Right ventricle myocardium inferior (tissue), 1 donor: Measurements from ENCODE around the gene HIGD1A. TPM values are rescaled to one million over a fixed set of nuclear protein-coding genes. Genes with fewer than 3 reads are reported as not detected.

Experiments
- ATAC-seq: fragments of 200-7000 bp; cut with Tn5 transposase; one replicate; pipeline ENCODE4 v1.9.1; 2020; ENCODE audit warnings: mild to moderate bottlenecking, moderate library complexity
- DNase-seq: peaks from one replicate; pipeline ENCODE4 v3.0.0; 2021; ENCODE audit errors: missing footprints
- intact Hi-C: fragments of 100-400 bp; cut with DNase I; formaldehyde crosslinking; loops from one replicate; pipeline ENCODE4 v1.11.0; 2022
- long read RNA-seq: library from polyadenylated mRNA; unstranded; transcript quantifications from one replicate; pipeline ENCODE4 v2.0.0, GENCODE V29; 2021
- total RNA-seq: library from RNA; stranded (reverse); fragmentation: NEBNext Ultra II Directional; extraction: Animal tissue kit (Norgen Biotek cat#: 25700); gene quantifications from one replicate; pipeline ENCODE4 v1.2.1, GENCODE V29; 2021
- donor health status: DM: no; HTN: yes; CAD: no; lungs with severe emphysema.

Gene HIGD1A
- total RNA-seq, result 335 TPM
- long read RNA-seq, transcript HIGD1A-205 (3 exons, 983 nt), result minor isoform, 5 of 251 reads
- long read RNA-seq, transcript HIGD1A-201 (4 exons, 1,373 nt), result major isoform, 241 of 251 reads
- long read RNA-seq, partial matches to known transcripts, result 3 of 251 reads
- long read RNA-seq, other reads (novel, unspliced or antisense), result 1 of 251 reads

DNA sequence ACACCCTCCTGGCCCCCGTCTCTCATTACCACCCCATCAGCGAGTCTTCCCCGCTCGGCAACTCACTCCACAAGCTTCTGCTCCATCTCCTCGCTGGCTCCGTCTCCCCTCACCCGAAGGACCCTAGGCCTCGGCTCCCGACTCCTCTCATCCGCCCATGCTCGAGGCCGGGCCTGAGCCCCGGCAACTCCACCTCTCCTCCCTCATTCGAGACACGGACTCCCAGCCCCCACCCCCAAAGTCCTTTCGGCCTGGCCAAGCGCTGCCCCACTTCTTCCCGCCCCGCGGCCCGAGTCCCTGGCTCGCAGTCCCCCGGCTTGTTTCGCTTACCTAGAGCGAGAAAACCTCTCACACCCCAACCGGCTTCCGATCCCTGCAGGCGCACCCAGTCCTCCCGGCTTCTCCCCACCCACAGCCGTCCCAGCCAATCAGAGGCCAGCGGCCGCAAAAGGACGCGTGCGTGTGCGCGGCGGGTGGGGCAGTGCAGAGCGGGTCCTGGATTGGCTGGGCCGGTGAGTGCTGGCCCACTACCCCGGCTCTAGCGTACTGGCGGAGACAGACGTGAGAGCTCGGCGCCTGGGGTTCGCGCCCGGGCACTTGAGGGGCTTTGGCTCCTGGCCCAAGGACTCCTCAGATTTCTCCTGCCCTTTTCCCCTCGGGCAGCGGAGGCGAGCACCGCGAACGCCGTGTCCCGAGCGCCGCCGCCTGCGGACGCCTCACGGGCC, at the start of gene HIGD1A:
HIGD1A (minus strand) TSS at position 385 of the 725 bp plus-strand sequence. CDS start 10,237 bp downstream, outside the sequence.
- peak; percentile 98 for DNase-seq
- intact Hi-C loops, result loop anchor here (1.0 kb wide), 1 partner anchor 31 kb away; the partner anchor contains the start of gene CCDC13
- peak; percentile 100 for ATAC-seq

DNA sequence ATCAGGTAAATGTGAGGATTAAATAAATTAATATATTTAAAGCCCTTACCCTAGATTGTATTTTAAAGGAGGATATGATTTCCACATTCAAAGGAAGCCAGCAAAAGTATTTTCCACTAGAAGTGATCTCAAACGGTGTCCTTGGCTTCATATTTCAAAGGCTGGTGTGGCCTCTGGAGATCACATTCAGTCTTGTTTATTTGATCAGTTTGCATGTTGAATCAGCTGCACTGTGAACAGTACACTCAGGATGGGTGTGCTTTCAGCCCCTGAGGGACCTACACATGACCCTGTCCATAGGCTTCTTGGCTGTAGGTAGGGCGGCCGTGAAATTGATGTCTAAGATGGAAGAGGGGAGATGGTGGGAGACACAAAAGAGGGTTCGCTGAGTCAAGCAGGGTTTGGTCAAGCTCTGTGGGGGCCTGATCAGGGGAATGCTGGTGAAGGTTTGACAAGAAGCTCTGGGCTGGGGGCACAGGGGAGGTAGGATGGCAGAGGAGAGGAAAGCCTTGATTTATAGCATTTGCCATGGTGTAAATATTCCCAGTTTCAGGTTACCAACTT, 49.5 kb upstream of the HIGD1A start:
- DNase-seq (no peak), ATAC-seq (no peak)
- intact Hi-C loops, result no loop called here

GRCh38 chr3:42853056-42853455, 48.8 kb upstream of the HIGD1A start:
- no peak for DNase-seq
- no peak for ATAC-seq
- intact Hi-C loops, result no loop called here

DNA sequence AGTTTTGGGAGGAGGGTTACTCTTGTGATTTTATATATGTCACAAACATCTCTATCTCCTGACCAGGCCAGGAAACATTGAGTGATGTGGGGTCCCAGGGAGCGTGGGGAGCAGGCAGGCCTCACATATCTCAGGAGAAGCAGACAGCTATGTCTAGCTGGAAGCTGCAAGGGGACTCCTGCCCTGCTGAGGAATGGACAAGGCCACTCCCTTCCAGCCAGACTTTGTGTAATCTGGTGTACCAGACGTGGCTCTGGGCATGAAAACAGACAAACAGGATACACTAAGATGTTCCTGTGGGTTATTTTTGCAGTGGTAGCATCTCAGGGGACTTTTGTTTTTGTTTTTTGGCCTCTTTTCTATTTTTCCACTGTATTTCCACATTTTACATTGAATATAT, 48.2 kb upstream of the HIGD1A start:
- no peak for ATAC-seq
- DNase-seq, result no peak
- intact Hi-C loops, result no loop called here

- intact Hi-C loops, result no loop called here
- no peak for ATAC-seq
- DNase-seq, result no peak
Observed at GRCh38 chr3:42851228-42851834, 47.0 kb upstream of the HIGD1A start.

DNA sequence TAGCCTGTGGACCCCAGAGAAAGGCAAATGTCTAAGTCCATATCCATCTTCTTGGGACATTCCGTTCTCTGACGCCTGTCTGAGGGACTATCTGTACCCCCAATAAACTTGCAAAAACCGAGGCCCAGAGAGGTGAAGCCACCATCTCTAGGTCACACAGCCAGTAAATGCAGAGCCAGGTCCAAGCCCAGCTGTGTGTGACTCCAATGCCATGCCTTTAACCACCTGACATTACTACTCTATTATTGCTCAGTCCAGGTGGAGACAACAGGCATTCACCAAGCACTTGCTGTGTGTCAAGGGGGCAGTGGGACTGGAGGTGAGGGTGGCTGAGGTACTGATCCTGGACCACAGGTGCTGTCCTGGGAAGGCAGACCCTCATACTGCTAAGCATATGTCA, 46.0 kb upstream of the HIGD1A start:
- DNase-seq (no peak), ATAC-seq (no peak)
- intact Hi-C loops, result no loop called here

GRCh38 chr3:42849017-42849416, 44.7 kb upstream of the HIGD1A start:
- ATAC-seq, result no peak
- intact Hi-C loops, result no loop called here

DNA sequence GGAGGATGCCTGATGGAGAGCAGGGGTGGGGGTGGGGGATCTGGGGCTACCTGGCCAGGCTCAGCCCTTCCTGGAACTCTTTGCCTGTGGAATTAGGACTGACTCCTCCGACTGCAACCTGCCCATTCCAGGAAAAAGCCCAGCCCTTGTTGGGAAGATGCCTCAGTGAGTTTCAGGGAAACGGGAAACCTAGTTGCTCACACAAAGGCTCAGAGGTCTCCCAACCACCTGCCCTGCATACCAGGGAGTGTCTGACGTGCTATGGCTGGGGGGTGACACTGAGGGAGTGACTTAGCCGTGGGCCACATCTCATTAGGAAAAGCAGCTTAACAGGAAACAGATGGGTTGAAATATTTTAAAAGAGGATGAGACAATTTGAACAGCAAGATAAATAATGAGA, 43.4 kb upstream of the HIGD1A start:
- DNase-seq, result no peak
- intact Hi-C loops, result no loop called here
- no peak for ATAC-seq

More at GRCh38 chr3:42849017-42849416, 44.7 kb upstream of the HIGD1A start:
- no peak for DNase-seq

GRCh38 chr3:42846685-42847522, 42.6 kb upstream of the HIGD1A start:
- intact Hi-C loops, result no loop called here
- no peak for ATAC-seq
- peak; percentile 84 for DNase-seq

- DNase-seq, result no peak
- intact Hi-C loops, result no loop called here
- no peak for ATAC-seq
Observed at GRCh38 chr3:42844815-42845214, 40.5 kb upstream of the HIGD1A start.

GRCh38 chr3:42844412-42844713, 40.1 kb upstream of the HIGD1A start:
- no peak for DNase-seq

DNA sequence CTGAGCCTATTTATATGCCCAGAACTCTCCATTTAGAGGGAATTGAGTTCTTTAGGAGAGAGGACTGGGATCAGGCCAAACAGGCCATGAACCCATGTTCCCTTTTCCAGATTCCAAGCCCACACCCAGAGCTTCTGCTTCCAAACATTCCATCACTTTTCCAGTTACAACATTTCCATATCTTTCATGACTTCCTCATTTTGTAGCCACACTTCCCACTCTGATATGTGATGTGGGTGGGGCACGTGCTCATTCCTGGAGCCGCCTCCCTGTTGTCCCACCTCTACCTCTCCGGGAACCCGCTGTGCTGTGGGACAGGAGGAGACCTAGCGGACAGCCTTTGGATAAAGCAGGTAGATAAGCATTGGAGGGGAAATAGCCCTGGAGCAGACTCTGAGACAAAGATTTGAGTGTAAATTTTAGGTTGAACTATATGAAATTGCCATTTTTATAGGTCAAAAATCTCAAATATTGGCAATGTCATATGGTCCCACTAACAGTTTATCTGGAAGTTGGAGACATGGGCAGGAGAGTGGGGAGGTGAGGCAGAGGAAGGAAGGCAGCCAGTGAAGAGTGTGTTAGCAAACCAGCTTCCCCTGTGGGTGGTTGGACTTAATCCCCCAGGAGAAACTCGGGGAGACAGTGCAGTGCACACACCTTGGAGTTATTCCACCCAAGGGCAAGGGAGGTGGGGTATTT, 39.6 kb upstream of the HIGD1A start:
- DNase-seq, result no peak

More at GRCh38 chr3:42844412-42844713, 40.1 kb upstream of the HIGD1A start:
- intact Hi-C loops, result no loop called here
- no peak for ATAC-seq

GRCh38 chr3:42841332-42841731, 37.0 kb upstream of the HIGD1A start:
- DNase-seq, result no peak
- intact Hi-C loops, result no loop called here
- ATAC-seq, result no peak

More for the DNA sequence above, 39.6 kb upstream of the HIGD1A start:
- peak; percentile 41 for ATAC-seq
- intact Hi-C loops, result no loop called here

- DNase-seq (no peak), ATAC-seq (peak; percentile 84)
- intact Hi-C loops, result loop anchor here (2.0 kb wide), 1 partner anchor 61 kb away; no protein-coding TSS in a partner anchor
Observed at GRCh38 chr3:42839616-42840015, 35.3 kb upstream of the HIGD1A start.

- ATAC-seq (no peak), DNase-seq (no peak)
- intact Hi-C loops, result loop anchor here (2.0 kb wide), 1 partner anchor 60 kb away; no protein-coding TSS in a partner anchor
Observed at GRCh38 chr3:42838571-42838970, 34.3 kb upstream of the HIGD1A start.

DNA sequence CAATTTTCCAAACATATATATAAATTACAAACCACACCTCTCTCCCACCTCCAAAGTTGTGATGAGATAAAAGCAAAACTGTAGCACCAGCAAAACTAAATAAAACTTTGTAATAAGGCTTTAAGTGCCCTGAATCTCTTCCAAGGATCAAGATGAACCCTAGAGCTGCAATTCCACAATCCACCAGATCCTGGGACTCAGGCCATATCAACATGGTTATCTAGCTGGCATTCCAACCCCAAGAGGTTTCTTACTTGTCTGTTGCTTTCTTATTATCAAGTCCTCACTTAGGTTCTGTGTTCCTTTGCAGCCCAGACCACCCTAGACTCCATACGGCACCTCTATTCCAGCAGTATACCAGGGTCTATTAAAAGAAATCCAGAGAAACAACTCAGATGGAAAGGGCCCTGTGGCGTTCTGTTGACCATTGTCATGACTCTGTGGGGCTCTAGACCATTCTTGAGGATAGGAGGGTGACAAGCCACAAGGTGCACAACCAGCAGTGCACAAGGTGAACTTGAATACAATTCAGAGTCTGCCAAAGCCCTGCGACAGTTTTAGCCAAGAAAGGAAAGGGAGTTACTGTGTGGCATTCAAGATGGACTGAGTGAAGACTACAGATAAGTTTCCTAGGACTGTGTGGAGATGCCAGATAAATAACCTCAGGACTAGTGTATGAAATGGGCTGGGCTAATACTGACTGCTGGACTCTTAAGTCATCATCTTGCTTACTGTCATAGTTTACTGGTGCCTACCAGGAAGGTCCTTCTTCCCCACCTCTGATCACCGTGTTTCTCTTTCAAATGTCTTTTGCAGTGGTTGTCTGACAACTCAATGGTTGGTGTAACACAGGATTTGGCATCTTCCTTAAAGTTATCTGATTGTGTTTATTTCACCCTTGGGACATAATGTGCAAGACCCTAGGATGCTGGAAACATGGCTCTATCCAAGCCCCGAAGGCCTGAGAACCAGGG, 32.1 kb upstream of the HIGD1A start:
- DNase-seq (no peak), ATAC-seq (no peak)
- intact Hi-C loops, result no loop called here

DNA sequence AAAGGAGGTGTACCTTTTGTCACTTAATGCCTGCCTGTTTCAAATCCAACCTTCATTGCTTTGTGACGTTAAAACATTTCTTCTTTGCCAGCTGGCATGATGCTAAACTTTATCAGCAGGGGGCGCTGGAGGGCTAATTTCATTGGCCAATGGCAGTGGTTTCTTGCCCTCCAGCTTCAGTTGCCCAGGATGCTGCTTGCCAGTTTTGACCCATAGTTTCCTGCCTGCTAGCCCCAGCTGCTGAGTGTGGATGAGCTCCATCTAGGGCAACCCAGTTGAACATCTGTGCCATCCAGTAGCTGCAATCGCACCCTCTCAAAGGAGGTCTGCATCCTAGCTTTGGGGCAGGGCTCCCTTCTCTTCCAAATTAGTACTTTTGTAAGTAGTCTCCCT, 27.0 kb upstream of the HIGD1A start:
- intact Hi-C loops, result loop anchor here (1.0 kb wide), 1 partner anchor 50 kb away; no protein-coding TSS in a partner anchor
- DNase-seq, result peak; percentile 81
- ATAC-seq, result no peak
